Measurements from ENCODE around the gene FAM107B.

- TF ChIP-seq EZH2phosphoT487 (IDR thresholded peaks at IDR 0.05; ENCODE audit: low read depth, severe bottlenecking, unreplicated experiment), result no peak
- TF ChIP-seq CTCF (IDR thresholded peaks at IDR 0.05; ENCODE audit: poor library complexity), result no peak
- TF ChIP-seq EZH2 (IDR thresholded peaks at IDR 0.05; ENCODE audit: borderline replicate concordance), result no peak
These were observed 211.2 kb downstream of the FAM107B start for GRCh38 chr10:14563359-14563940.

All from hepatocyte (in vitro differentiated cells).